Natural killer cell (primary cell): ENCODE data around the gene CPS1. TPM values are rescaled to one million over a fixed set of nuclear protein-coding genes. Genes with fewer than 3 reads are reported as not detected.

Experiments used
- ATAC-seq, 3 donors: fragments of 150-1000 bp in 2 of 3; fragments of 200-7000 bp in 1 of 3; cut with Tn5 transposase; 1 replicate in 1 of 3; 2 replicates in 2 of 3; pipeline ENCODE4 v1.10.0; 2021; ENCODE audit warnings: mild to moderate bottlenecking in 2 of 3, moderate library complexity in 2 of 3
- DNase-seq, 2 donors: peaks; one replicate each; pipeline versions ENCODE4 v3.0.0 to v3.0.0-alpha.2; 2013 to 2021; ENCODE audit warnings: mixed read lengths in 1 of 2
- H3K27ac ChIP-seq: one replicate; pipeline ENCODE4 v1.5.1; 2013; ENCODE audit warnings: mild to moderate bottlenecking, low read length
- H3K27me3 ChIP-seq: one replicate; pipeline ENCODE4 v1.6.1; 2013; ENCODE audit warnings: low read length; ENCODE audit not compliant: control insufficient read depth, insufficient read depth
- H3K36me3 ChIP-seq: one replicate; pipeline ENCODE4 v1.6.1; 2013; ENCODE audit warnings: low read length; ENCODE audit not compliant: control insufficient read depth, insufficient read depth
- H3K4me1 ChIP-seq: one replicate; pipeline ENCODE4 v1.6.1; 2013; ENCODE audit warnings: low read length; ENCODE audit not compliant: control insufficient read depth, insufficient read depth
- H3K4me3 ChIP-seq: one replicate; pipeline ENCODE4 v1.5.1; 2013; ENCODE audit warnings: low read length
- H3K9me3 ChIP-seq: one replicate; pipeline ENCODE4 v1.6.1; 2013; ENCODE audit warnings: low read length; ENCODE audit not compliant: control insufficient read depth, insufficient read depth
- H3K27ac Mint-ChIP-seq, 2 donors: one replicate each; pipeline ENCODE4 v1.8.0; 2022; ENCODE audit warnings: mild to moderate bottlenecking in 2 of 2, mixed read lengths in 2 of 2, moderate library complexity in 1 of 2
- H3K27me3 Mint-ChIP-seq, 2 donors: one replicate each; pipeline ENCODE4 v1.8.0; 2022; ENCODE audit warnings: low read depth in 2 of 2, mixed read lengths in 2 of 2
- H3K36me3 Mint-ChIP-seq: one replicate; pipeline ENCODE4 v1.8.0; 2022; ENCODE audit warnings: mixed read lengths
- H3K4me1 Mint-ChIP-seq, 2 donors: one replicate each; pipeline ENCODE4 v1.8.0; 2022; ENCODE audit warnings: mixed read lengths in 2 of 2
- H3K4me3 Mint-ChIP-seq: one replicate; pipeline ENCODE4 v1.8.0; 2022; ENCODE audit warnings: mild to moderate bottlenecking, moderate library complexity, mixed read lengths
- H3K9me3 Mint-ChIP-seq, 2 donors: one replicate each; pipeline ENCODE4 v1.8.0; 2022; ENCODE audit warnings: mixed read lengths in 2 of 2
- WGBS: methylation state at CpG from one replicate; pipeline ENCODE4 v1.1.7; 2013; ENCODE audit warnings: missing lambda C conversion rate; ENCODE audit not compliant: insufficient coverage; 5-methylcytosine and 5-hydroxymethylcytosine counted together
- intact Hi-C: fragments of 100-400 bp; cut with micrococcal nuclease; formaldehyde crosslinking; loops from one replicate; pipeline ENCODE4 v1.14.2; 2022
- total RNA-seq, 4 donors: library from RNA; stranded (reverse); fragments of 120-200 nt in 1 of 4; gene quantifications; one replicate each; pipeline versions ENCODE4 v1.2.3 to v1.2.4, GENCODE V29; 2013 to 2022
- TF ChIP-seq, protein P1 (sequence below): fragments of 200-600 bp; IDR thresholded peaks from one replicate; pipeline ENCODE4 v1.8.0; 2022; ENCODE audit warnings: antibody characterized with exemption

Gene CPS1
- total RNA-seq, 3 donors from 2014 or later (not counting 1 experiment from before 2014, with no cell fraction given): 1.3 TPM; not detected in 2

GRCh38 chr2:210541290-210541902 lies 15.0 kb upstream of the CPS1 start:
- no peak for DNase-seq
- H3K36me3 Mint-ChIP-seq: no peaks in the 10 kb centered on the region
- Histone ChIP-seq H3K4me3 (no peak overlapping the region), H3K27me3 (peaks cover 2% of the 10 kb centered on the region), H3K36me3 (no peaks in the 10 kb centered on the region), H3K27ac (no peak overlapping the region), H3K9me3 (no peaks in the 10 kb centered on the region), H3K4me1 (no peaks in the 10 kb centered on the region)
- H3K27ac Mint-ChIP-seq: no peak overlapping the region
- H3K4me3 Mint-ChIP-seq: no peak overlapping the region
- H3K27me3 Mint-ChIP-seq: no peaks in the 10 kb centered on the region
- no peak for ATAC-seq
- no peaks in the 10 kb centered on the region for H3K9me3 Mint-ChIP-seq
- intact Hi-C loops: no loop called here
- WGBS: 80% methylated on average over 2 of the region's 3 CpGs
- TF ChIP-seq, protein P1, sequence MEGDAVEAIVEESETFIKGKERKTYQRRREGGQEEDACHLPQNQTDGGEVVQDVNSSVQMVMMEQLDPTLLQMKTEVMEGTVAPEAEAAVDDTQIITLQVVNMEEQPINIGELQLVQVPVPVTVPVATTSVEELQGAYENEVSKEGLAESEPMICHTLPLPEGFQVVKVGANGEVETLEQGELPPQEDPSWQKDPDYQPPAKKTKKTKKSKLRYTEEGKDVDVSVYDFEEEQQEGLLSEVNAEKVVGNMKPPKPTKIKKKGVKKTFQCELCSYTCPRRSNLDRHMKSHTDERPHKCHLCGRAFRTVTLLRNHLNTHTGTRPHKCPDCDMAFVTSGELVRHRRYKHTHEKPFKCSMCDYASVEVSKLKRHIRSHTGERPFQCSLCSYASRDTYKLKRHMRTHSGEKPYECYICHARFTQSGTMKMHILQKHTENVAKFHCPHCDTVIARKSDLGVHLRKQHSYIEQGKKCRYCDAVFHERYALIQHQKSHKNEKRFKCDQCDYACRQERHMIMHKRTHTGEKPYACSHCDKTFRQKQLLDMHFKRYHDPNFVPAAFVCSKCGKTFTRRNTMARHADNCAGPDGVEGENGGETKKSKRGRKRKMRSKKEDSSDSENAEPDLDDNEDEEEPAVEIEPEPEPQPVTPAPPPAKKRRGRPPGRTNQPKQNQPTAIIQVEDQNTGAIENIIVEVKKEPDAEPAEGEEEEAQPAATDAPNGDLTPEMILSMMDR: no peak
- H3K4me1 Mint-ChIP-seq: no peaks in the 10 kb centered on the region

GRCh38 chr2:210544007-210544590 lies 12.3 kb upstream of the CPS1 start:
- H3K27ac ChIP-seq: no peak overlapping the region
- H3K4me3 ChIP-seq: no peak overlapping the region
- DNase-seq (no peak), ATAC-seq (no peak)
- H3K4me3 Mint-ChIP-seq: no peak overlapping the region
- WGBS: 100% methylated on average over 2 of the region's 3 CpGs
- no peaks in the 10 kb centered on the region for H3K36me3 ChIP-seq
- H3K9me3 ChIP-seq: no peaks in the 10 kb centered on the region
- H3K27me3 Mint-ChIP-seq: no peaks in the 10 kb centered on the region
- no peaks in the 10 kb centered on the region for H3K36me3 Mint-ChIP-seq
- no peak overlapping the region for H3K27ac Mint-ChIP-seq
- TF ChIP-seq, protein P1: no peak
- H3K9me3 Mint-ChIP-seq: no peaks in the 10 kb centered on the region
- no peaks in the 10 kb centered on the region for H3K4me1 ChIP-seq
- intact Hi-C loops: no loop called here
- H3K27me3 ChIP-seq: no peaks in the 10 kb centered on the region
- H3K4me1 Mint-ChIP-seq: no peaks in the 10 kb centered on the region

- no peak overlapping the region for H3K27ac Mint-ChIP-seq
- 75% methylated on average over 3 of the region's 4 CpGs for WGBS
- no peak overlapping the region for H3K4me3 Mint-ChIP-seq
- no peaks in the 10 kb centered on the region for H3K4me1 Mint-ChIP-seq
- H3K27ac ChIP-seq: no peak overlapping the region
- no peaks in the 10 kb centered on the region for H3K36me3 Mint-ChIP-seq
- no peaks in the 10 kb centered on the region for H3K9me3 Mint-ChIP-seq
- DNase-seq (no peak), ATAC-seq (no peak)
- H3K27me3 Mint-ChIP-seq: no peaks in the 10 kb centered on the region
- intact Hi-C loops: no loop called here
- no peaks in the 10 kb centered on the region for H3K36me3 ChIP-seq
- no peaks in the 10 kb centered on the region for H3K9me3 ChIP-seq
- H3K4me3 ChIP-seq: no peak overlapping the region
- TF ChIP-seq, protein P1: no peak
- no peaks in the 10 kb centered on the region for H3K4me1 ChIP-seq
- H3K27me3 ChIP-seq: no peaks in the 10 kb centered on the region
Measured at GRCh38 chr2:210544831-210545230, 11.6 kb upstream of the CPS1 start.
